Mucosa of stomach (tissue), 1 donor: Measurements from ENCODE around the gene ZSWIM8.
"Not testable (repeated sequence)": the region's sequence is repeated elsewhere in the genome, so short reads cannot be mapped to it uniquely, and the experiment has no call there.

Source experiments
- H3K27me3 ChIP-seq: one replicate; pipeline ENCODE4 v1.7.0; 2013; ENCODE audit warnings: mild to moderate bottlenecking, low read length; ENCODE audit not compliant: control insufficient read depth, insufficient read depth
- H3K36me3 ChIP-seq: one replicate; pipeline ENCODE4 v1.7.0; 2013; ENCODE audit warnings: low read length; ENCODE audit not compliant: control insufficient read depth, insufficient read depth
- H3K4me1 ChIP-seq: one replicate; pipeline ENCODE4 v1.7.0; 2013; ENCODE audit warnings: mild to moderate bottlenecking, low read length; ENCODE audit not compliant: control insufficient read depth, insufficient read depth
- H3K4me3 ChIP-seq: one replicate; pipeline ENCODE4 v1.7.0; 2013; ENCODE audit warnings: low read length
- H3K9ac ChIP-seq: one replicate; pipeline ENCODE4 v1.7.0; 2013; ENCODE audit warnings: mild to moderate bottlenecking, low read length, moderate library complexity
- H3K9me3 ChIP-seq: one replicate; pipeline ENCODE4 v1.7.0; 2013; ENCODE audit warnings: mild to moderate bottlenecking, low read length, moderate library complexity; ENCODE audit not compliant: control insufficient read depth
- donor health status: Pancreatic carcinoma.

The ZSWIM8 gene, protein sequence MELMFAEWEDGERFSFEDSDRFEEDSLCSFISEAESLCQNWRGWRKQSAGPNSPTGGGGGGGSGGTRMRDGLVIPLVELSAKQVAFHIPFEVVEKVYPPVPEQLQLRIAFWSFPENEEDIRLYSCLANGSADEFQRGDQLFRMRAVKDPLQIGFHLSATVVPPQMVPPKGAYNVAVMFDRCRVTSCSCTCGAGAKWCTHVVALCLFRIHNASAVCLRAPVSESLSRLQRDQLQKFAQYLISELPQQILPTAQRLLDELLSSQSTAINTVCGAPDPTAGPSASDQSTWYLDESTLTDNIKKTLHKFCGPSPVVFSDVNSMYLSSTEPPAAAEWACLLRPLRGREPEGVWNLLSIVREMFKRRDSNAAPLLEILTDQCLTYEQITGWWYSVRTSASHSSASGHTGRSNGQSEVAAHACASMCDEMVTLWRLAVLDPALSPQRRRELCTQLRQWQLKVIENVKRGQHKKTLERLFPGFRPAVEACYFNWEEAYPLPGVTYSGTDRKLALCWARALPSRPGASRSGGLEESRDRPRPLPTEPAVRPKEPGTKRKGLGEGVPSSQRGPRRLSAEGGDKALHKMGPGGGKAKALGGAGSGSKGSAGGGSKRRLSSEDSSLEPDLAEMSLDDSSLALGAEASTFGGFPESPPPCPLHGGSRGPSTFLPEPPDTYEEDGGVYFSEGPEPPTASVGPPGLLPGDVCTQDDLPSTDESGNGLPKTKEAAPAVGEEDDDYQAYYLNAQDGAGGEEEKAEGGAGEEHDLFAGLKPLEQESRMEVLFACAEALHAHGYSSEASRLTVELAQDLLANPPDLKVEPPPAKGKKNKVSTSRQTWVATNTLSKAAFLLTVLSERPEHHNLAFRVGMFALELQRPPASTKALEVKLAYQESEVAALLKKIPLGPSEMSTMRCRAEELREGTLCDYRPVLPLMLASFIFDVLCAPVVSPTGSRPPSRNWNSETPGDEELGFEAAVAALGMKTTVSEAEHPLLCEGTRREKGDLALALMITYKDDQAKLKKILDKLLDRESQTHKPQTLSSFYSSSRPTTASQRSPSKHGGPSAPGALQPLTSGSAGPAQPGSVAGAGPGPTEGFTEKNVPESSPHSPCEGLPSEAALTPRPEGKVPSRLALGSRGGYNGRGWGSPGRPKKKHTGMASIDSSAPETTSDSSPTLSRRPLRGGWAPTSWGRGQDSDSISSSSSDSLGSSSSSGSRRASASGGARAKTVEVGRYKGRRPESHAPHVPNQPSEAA (N-terminal part only)

DNA sequence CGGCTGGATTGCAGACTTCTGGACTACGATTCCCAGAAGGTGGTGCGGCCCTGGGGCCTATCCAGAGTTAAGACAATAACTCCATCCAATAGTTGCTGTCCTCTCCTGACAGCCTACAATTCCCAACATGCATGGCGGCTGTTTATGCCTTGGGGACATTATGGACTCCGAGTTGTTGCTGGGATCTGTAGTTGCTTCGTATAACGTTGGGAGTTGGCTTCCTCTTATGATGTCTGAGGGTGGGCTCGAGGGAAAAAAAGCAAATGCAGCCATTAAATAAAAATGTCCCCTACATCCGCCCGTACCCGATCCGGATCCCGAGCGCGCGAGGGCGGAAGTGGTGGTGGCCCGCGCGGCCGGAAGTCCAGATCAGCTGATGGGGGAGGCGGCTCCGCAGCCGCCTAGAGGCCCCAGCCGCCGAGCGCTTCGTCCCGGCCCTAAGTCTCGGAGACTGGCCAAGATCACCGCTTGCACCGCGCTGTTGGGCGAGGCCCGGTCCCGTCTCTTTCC lies at the start of gene ZSWIM8:
Gene ZSWIM8, plus strand, starts transcription at position 396 of the 510 bp plus-strand sequence. CDS start 273 bp downstream, outside the sequence.
- Histone ChIP-seq H3K36me3 (peaks cover 12% of the 10 kb centered on the region), H3K4me3 (peak within 1 kb of the TSS; percentile 21), H3K4me1 (peaks cover 10% of the 10 kb centered on the region), H3K9me3 (no peaks in the 10 kb centered on the region), H3K9ac (peak within 1 kb of the TSS; percentile 93), H3K27me3 (no peaks in the 10 kb centered on the region)

DNA sequence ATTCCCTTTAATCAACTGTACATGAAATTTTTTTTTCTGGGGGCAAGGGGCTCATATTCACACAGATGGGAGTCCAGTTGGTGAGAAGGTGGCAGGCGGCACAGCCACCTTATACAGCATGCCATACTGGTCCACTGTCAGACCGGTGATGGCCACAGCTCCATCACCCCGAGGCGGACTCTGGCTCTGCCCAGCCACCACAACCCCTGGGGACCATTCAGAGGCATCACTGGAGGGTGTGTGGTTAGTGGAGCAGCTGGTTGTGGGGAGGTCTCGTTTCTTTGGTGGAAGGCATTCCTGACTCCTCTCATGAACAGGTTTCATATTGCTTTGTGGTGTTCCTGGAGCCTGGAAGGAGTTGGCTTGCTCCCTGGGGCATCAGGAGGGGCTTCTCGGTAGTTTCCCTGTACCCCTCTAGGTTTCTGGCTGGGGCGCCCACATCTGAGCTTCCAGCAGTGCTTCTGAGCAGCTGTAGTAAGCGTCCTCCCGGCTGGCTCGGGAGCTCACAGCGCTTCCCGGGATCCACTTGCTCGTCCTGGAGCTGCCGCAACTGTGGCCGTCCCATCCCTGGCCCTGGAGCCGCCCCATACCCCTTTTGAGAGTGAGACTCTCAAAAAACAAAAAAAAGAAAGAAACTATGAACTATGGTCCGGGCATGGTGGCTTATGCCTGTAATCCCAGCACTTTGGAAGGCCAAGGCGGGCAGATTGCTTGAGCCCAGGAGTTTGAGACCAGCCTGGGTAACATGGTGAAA lies 44.7 kb upstream of the ZSWIM8 start:
- H3K27me3 ChIP-seq, H3K9ac ChIP-seq, H3K4me3 ChIP-seq, H3K9me3 ChIP-seq, H3K36me3 ChIP-seq: not testable (repeated sequence)
- H3K4me1 ChIP-seq = peaks cover 33% of the 10 kb centered on the region

DNA sequence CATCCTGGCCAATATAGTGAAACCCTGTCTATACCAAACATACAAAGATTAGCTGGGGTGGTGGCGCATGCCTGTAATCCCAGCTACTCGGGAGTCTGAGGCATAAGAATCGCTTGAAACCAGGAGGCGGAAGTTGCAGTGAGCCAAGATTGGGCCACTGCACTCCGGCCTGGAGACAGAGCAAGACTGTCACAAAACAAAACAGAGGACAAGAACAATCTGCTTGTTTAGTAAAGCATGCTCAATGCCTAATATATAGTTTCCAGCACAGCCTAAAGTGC lies 43.0 kb upstream of the ZSWIM8 start:
- no peak overlapping the region for H3K4me3 ChIP-seq
- peaks cover 33% of the 10 kb centered on the region for H3K4me1 ChIP-seq
- no peaks in the 10 kb centered on the region for H3K36me3 ChIP-seq

DNA sequence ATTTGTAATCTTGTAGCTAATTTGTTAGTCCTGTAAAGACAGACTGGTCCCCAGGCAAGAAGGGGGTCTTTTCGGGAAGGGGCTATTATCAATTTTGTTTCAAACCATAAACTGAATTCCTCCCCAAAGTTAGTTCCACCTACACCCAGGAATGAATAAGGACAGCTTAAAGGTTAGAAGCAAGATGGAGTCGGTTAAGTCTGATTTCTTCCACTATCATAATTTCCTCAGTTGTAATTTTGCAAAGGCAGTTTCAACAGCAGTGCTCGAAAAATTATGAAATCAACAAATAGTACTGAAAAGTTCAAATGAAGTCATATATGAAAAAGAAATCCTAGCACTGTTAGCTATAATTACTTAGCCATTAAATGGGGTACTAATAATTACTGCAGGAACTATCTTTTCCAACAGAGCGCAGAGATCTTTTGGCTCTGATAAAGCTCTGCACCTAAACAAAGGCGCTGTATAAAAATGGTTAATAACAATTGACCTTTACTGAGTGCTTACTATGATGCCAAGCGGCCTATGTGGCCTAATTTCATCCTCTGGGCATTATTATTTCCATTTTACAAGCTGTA lies 42.0 kb upstream of the ZSWIM8 start:
- peaks cover 33% of the 10 kb centered on the region for H3K4me1 ChIP-seq
- H3K9ac ChIP-seq = peak overlapping the region; percentile 91
- no peaks in the 10 kb centered on the region for H3K9me3 ChIP-seq
- peak overlapping the region; percentile 87 for H3K4me3 ChIP-seq
- no peaks in the 10 kb centered on the region for H3K27me3 ChIP-seq
- no peaks in the 10 kb centered on the region for H3K36me3 ChIP-seq

More for the DNA sequence above, 43.0 kb upstream of the ZSWIM8 start:
- Histone ChIP-seq H3K9me3 (no peaks in the 10 kb centered on the region), H3K27me3 (no peaks in the 10 kb centered on the region), H3K9ac (no peak overlapping the region)

DNA sequence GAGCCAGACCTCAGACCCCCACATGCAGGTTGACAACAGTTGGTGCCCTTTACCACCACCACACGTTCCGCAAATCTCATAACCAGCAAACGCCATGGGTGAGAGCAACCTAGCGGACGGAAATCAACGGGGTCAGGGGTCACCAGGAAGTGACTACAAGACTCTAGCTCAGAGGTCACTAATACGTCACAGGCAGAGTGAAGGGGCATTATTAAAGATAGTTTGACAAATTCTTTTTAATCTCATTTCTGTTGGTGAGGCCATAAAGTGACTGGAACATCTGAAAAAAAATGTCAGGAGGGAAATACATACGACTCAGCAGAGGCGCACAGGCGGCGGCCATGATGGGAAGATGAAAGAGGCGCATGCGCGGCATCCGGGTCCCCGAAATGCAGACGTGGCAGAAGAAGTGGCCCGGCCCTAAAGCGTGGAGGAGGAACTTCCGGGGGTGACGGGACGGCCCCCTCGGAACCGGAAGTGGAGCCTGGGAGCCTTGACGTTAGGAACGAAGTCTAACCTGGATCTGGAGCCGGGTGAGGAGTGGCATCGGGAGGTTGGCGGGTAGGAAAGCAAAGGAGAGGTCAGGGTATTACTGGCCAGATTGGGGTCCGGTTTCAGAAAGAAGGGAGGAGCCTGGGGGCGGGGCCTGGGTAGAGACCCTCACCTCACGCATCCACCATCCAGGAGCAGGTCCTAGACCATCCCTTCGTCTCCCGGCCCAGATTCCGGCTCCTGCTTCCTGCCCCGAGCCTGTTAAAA lies 41.3 kb upstream of the ZSWIM8 start, which contains the start of gene SEC24C:
Gene SEC24C, plus strand, starts transcription at position 468 of the 759 bp plus-strand sequence. CDS start 2,461 bp downstream, outside the sequence.
- Histone ChIP-seq H3K4me3 (peak within 1 kb of the TSS; percentile 87), H3K9ac (peak within 1 kb of the TSS; percentile 91), H3K4me1 (peaks cover 33% of the 10 kb centered on the region), H3K36me3 (no peaks in the 10 kb centered on the region), H3K9me3 (no peaks in the 10 kb centered on the region), H3K27me3 (no peaks in the 10 kb centered on the region)

DNA sequence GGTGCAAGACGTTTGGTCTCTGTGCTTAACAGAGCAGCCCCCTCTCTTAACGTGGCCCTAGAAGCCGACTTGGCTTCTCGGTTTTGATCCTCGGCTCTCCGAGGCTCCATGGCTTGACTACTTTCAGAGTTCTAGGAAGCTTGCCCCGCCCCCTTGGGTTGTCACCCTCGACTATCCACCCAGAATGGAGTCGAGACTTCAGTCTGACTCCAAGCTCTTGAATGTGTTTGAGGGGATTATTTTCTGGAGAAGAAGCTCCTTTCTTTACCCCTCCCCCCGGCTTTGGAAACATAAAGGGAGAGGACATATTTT lies 40.8 kb upstream of the ZSWIM8 start:
- no peaks in the 10 kb centered on the region for H3K9me3 ChIP-seq
- no peaks in the 10 kb centered on the region for H3K27me3 ChIP-seq
- H3K36me3 ChIP-seq = no peaks in the 10 kb centered on the region
- H3K9ac ChIP-seq = peak overlapping the region; percentile 91
- peaks cover 33% of the 10 kb centered on the region for H3K4me1 ChIP-seq
- peak overlapping the region; percentile 87 for H3K4me3 ChIP-seq

DNA sequence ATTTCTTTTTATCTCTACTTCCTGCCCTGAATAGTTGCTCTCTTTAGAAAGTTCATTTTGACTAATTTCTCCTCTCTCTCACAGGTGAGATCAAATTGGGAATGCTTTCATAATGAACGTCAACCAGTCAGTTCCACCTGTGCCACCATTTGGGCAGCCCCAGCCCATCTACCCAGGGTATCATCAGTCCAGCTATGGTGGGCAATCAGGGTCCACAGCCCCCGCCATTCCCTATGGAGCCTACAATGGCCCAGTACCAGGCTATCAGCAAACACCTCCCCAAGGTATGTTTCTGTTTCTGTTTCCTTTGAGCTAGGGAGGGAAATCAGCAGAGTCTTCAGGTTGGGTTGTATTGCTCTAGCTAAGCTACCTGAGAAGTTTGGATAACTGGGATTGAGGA lies 38.7 kb upstream of the ZSWIM8 start:
- Histone ChIP-seq H3K36me3 (no peaks in the 10 kb centered on the region), H3K27me3 (no peaks in the 10 kb centered on the region), H3K9ac (no peak overlapping the region), H3K4me1 (peaks cover 27% of the 10 kb centered on the region), H3K4me3 (no peak overlapping the region), H3K9me3 (no peaks in the 10 kb centered on the region)

DNA sequence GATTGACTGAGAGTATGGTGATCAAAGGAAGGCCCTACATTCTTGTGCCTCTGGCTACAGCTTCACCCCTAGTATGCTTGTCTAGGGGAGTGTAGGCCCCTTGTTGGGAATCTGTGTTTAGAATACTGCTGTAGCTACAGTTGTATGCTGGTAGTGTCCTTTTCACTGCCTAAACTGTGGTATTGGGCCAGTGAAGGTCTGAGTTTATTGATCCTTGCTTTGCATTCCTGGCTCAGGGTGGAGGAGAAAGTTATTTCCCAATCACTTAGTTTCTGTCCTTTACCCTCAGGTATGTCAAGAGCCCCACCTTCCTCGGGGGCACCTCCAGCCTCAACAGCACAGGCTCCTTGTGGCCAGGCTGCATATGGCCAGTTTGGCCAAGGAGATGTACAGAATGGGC lies 34.6 kb upstream of the ZSWIM8 start:
- H3K9me3 ChIP-seq = no peaks in the 10 kb centered on the region
- no peaks in the 10 kb centered on the region for H3K27me3 ChIP-seq
- H3K4me3 ChIP-seq = no peak overlapping the region
- no peak overlapping the region for H3K9ac ChIP-seq
- H3K4me1 ChIP-seq = no peaks in the 10 kb centered on the region
- H3K36me3 ChIP-seq = peaks cover 9% of the 10 kb centered on the region

DNA sequence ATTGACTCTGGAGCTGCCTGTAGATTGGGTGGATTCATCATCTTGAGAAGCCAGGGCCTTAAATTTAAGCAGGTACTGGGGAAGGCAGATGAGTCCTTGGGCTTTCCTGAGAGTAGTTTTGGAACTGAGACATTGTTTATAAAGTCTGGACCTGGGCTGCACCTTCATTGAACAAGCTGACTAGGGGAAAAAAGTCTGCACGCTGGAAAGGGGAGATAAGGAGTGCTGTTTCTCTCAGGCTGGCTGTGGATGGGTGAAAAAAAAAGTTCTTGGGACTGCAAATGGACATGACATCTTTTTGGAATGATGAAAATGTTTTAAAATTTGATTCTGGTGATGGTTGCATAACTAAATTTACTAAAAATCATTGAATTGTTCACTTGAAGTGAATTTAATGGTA lies 29.2 kb upstream of the ZSWIM8 start:
- H3K4me3 ChIP-seq = no peak overlapping the region
- no peaks in the 10 kb centered on the region for H3K27me3 ChIP-seq
- no peaks in the 10 kb centered on the region for H3K9me3 ChIP-seq
- no peaks in the 10 kb centered on the region for H3K4me1 ChIP-seq
- peaks cover 28% of the 10 kb centered on the region for H3K36me3 ChIP-seq
- no peak overlapping the region for H3K9ac ChIP-seq

DNA sequence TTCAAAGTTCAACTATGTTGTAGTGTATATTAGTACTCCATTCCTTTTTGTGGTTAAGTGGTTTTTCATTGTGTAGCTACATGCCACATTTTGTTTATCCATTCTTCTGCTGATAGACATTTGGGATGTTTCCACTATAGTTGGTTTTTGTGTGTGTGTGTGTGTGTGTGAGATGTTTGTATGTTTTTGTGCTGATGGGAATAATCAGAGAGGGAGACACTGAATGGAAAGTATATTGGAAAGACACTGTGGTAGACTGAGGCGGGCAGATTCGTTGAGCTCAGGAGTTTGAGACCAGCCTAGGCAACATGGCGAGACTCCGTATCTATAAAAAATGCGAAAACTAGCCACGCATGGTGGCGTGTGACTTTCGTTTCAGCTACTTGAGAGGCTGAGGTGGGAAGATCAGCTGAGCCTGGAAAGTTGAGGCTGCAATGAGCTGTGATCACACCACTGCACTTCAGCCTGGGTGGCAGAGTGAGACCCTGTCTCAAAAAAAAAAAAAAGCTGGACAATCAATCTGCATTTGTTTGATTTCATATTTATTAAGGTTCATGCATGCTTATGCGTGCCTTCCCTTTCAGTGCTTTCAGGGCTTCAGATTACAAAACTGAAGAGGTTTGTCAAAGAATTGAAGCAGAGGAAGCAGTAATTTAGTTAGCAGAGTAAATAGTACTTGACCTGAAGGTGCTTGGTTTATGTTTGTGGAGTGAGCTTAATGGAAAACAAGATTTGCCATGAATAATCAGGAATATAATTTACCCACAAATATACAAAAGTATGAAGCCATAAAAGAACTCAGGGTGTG lies 26.5 kb upstream of the ZSWIM8 start:
- Histone ChIP-seq H3K4me1 (no peaks in the 10 kb centered on the region), H3K4me3 (no peak overlapping the region), H3K27me3 (no peaks in the 10 kb centered on the region), H3K36me3 (peaks cover 30% of the 10 kb centered on the region), H3K9ac (no peak overlapping the region), H3K9me3 (no peaks in the 10 kb centered on the region)
